ENCODE results near the gene LLGL1. TPM values are rescaled to one million over a fixed set of nuclear protein-coding genes. Genes with fewer than 3 reads are reported as not detected.

LLGL1 gene
- total and polyA plus RNA-seq, 3 experiments from 2014 or later = 1.5 to 26.3 (median 24.3) TPM

DNA sequence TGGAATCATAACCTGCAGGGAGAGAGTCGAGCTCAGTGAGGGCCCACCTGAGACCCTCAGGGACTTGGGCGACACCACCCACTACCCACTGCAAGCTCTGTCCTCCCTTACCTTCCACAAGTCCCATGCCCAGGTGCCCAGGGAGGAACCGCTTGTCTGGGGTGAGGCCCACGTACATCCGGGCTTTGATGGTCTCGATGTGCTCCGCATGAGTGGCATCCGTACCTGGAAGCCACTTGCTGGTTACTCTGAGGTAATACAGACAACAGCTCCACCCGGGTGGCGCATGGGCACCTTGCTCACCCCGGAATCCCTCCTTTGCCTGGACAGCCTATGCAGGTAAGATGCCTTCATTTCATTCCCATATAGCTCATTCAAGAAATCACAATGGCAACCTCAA, 59.9 kb downstream of the LLGL1 start:
- Histone ChIP-seq H3K4me3 (ENCODE audit: low read length) (no peak overlapping the region), H3K27me3 (ENCODE audit: insufficient read depth, low read length, poor library complexity, severe bottlenecking) (no peaks in the 10 kb centered on the region), H3K27ac (ENCODE audit: low read depth, low read length) (no peak overlapping the region), H3K4me1 (ENCODE audit: insufficient read depth, low read length) (no peaks in the 10 kb centered on the region), H3K36me3 (ENCODE audit: insufficient read depth, low read length) (peaks cover 50% of the 10 kb centered on the region), H3K9me3 (ENCODE audit: low read length) (no peaks in the 10 kb centered on the region)
- peak overlapping the region in 3 of 8 donors; percentile 13 to 72 (median 33) for H3K27ac Mint-ChIP-seq
- no peaks in the 10 kb centered on the region for H3K27me3 Mint-ChIP-seq
- POLR2A ChIA-PET = no interaction called here
- no peak overlapping the region for H3K4me3 Mint-ChIP-seq
- H3K9me3 Mint-ChIP-seq = no peaks in the 10 kb centered on the region
- H3K4me1 Mint-ChIP-seq = no peaks in the 10 kb centered on the region
- no peak for DNase-seq
- CTCF ChIA-PET = interaction anchor here (2.7 kb wide), 1 partner anchor 21 kb away, joined by 6 read pairs; no protein-coding TSS in a partner anchor
- peaks cover 7 to 85% (median 18%) of the 10 kb centered on the region in 3 donors for H3K36me3 Mint-ChIP-seq

DNA sequence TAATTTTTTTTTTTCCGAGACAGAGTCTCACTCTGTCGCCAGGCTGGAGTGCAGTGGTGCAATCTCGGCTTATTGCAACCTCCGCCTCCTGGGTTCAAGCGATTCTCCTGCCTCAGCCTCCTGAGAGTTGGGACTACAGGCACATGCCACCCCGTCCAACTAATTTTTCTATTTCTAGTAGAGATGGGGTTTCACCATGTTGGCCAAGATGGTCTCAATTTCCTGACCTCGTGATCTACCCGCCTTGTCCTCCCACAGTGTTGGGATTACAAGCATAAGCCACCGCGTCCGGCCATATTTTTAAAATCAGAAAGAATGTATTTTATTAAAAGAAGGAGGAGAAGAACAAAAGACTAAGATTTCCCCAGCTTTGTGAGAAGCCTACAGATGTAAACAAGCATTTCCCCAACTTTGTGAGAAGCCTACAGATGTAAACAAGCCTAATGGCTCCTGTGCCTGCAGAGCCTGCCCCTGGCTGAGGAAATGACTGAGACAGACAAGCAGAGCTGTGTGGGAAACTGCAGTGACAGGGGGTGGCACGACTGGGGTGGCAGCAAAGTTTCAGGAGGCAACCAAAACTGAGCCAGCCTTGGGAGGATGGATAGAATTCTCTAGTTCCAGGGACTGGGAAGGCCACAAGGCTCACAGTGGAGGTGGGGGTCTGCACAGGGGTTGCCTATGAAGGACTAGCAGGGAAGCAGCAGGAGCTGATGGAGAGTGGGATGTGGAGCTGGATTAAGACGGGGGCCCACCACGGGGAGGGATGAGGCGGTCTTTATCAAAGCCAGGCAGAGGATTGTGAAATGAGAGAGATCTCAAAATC, 66.5 kb downstream of the LLGL1 start:
- Histone ChIP-seq H3K9me3 (ENCODE audit: low read length) (no peaks in the 10 kb centered on the region), H3K27me3 (ENCODE audit: insufficient read depth, low read length, poor library complexity, severe bottlenecking) (no peaks in the 10 kb centered on the region), H3K4me3 (ENCODE audit: low read length) (no peak overlapping the region), H3K27ac (ENCODE audit: low read depth, low read length) (no peak overlapping the region), H3K36me3 (ENCODE audit: insufficient read depth, low read length) (peaks cover 28% of the 10 kb centered on the region), H3K4me1 (ENCODE audit: insufficient read depth, low read length) (no peaks in the 10 kb centered on the region)
- Mint-ChIP-seq H3K27me3 (no peaks in the 10 kb centered on the region), H3K9me3 (no peaks in the 10 kb centered on the region), H3K36me3 (peaks cover 4 to 76% (median 12%) of the 10 kb centered on the region in 3 donors), H3K4me3 (no peak overlapping the region), H3K27ac (peak overlapping the region in 2 of 8 donors; percentile 26 to 57), H3K4me1 (no peaks in the 10 kb centered on the region)
- ChIA-PET CTCF (no interaction called here), POLR2A (no interaction called here)
- DNase-seq = no peak

Other genes starting within 250 kb of the LLGL1 start
- 10 to 100 TPM; 30.4 to 33.4 TPM for gene ATPAF2, start 186.5 kb upstream of the LLGL1 start, total RNA-seq
- 16.0 TPM for gene ATPAF2, start 186.5 kb upstream of the LLGL1 start, polyA plus RNA-seq
- gene GID4, start 186.2 kb upstream of the LLGL1 start, total RNA-seq = 10 to 100 TPM in 1 of 2 experiments, 1 to 10 TPM in 1; 9.8 to 11.1 TPM
- 8.5 TPM for gene GID4, start 186.2 kb upstream of the LLGL1 start, polyA plus RNA-seq
- gene DRG2, start 137.7 kb upstream of the LLGL1 start, total RNA-seq = 10 to 100 TPM; 52.9 to 54.2 TPM
- 51.7 TPM for gene DRG2, start 137.7 kb upstream of the LLGL1 start, polyA plus RNA-seq
- gene MYO15A, start 116.9 kb upstream of the LLGL1 start, total RNA-seq = under 1 TPM; 0.31 to 0.35 TPM
- gene MYO15A, start 116.9 kb upstream of the LLGL1 start, polyA plus RNA-seq = 0.54 TPM
- gene ALKBH5, start 41.8 kb upstream of the LLGL1 start, total RNA-seq = 100 to 1,000 TPM; 117 to 123 TPM
- 152 TPM for gene ALKBH5, start 41.8 kb upstream of the LLGL1 start, polyA plus RNA-seq
- 100 to 1,000 TPM; 278 to 299 TPM for gene FLII, start 33.1 kb downstream of the LLGL1 start, total RNA-seq
- 216 TPM for gene FLII, start 33.1 kb downstream of the LLGL1 start, polyA plus RNA-seq
- 1 to 10 TPM; 5.5 to 5.6 TPM for gene MIEF2, start 35.0 kb downstream of the LLGL1 start, total RNA-seq
- gene MIEF2, start 35.0 kb downstream of the LLGL1 start, polyA plus RNA-seq = 14.1 TPM
- gene TOP3A, start 89.4 kb downstream of the LLGL1 start, total RNA-seq = 10 to 100 TPM; 69.7 to 72.8 TPM
- 21.7 TPM for gene TOP3A, start 89.4 kb downstream of the LLGL1 start, polyA plus RNA-seq
- gene SMCR8, start 89.7 kb downstream of the LLGL1 start, total RNA-seq = 10 to 100 TPM; 26.7 to 26.9 TPM
- gene SMCR8, start 89.7 kb downstream of the LLGL1 start, polyA plus RNA-seq = 4.9 TPM
- 10 to 100 TPM; 42.4 to 43.8 TPM for gene SHMT1, start 137.9 kb downstream of the LLGL1 start, total RNA-seq
- 28.8 TPM for gene SHMT1, start 137.9 kb downstream of the LLGL1 start, polyA plus RNA-seq
- gene EVPLL, start 152.1 kb downstream of the LLGL1 start, total RNA-seq = not detected
- gene EVPLL, start 152.1 kb downstream of the LLGL1 start, polyA plus RNA-seq = not detected

Data from CD8-positive, alpha-beta memory T cell (primary cell).